Pancreas (tissue), 10 donors: ENCODE results near the gene GRPR. TPM values are rescaled to one million over a fixed set of nuclear protein-coding genes. Genes with fewer than 3 reads are reported as not detected.
A peak's percentile ranks its signal among the peaks of the same experiment; 100 is the strongest.
"Not testable (repeated sequence)": the region's sequence is repeated elsewhere in the genome, so short reads cannot be mapped to it uniquely, and the experiment has no call there.

Experiments used
- ATAC-seq, 4 donors: fragments of 200-7000 bp; cut with Tn5 transposase; one replicate each; pipeline versions ENCODE4 v1.8.0 to v1.9.1; 2020; ENCODE audit warnings: mild to moderate bottlenecking in 4 of 4, moderate library complexity in 4 of 4
- DNase-seq, 6 donors: peaks; one replicate each; pipeline ENCODE4 v3.0.0-alpha.2; 2020
- FAIRE-seq: peaks from 2 replicates; lab custom pipeline; 2012; peaks lifted over from hg19 to GRCh38; lab: Jason Lieb, UNC
- H3K27ac ChIP-seq, 4 donors: fragments of 200-600 bp; sonication (generic); 1 replicate in 3 of 4; 2 replicates in 1 of 4; pipeline versions ENCODE4 v1.5.0 to v1.8.0; 2020
- H3K27me3 ChIP-seq, 4 donors: fragments of 200-600 bp; one replicate each; pipeline ENCODE4 v1.8.0; 2021
- H3K36me3 ChIP-seq, 3 donors: fragments of 200-600 bp; sonication (generic) in 1 of 3; one replicate each; pipeline versions ENCODE4 v1.5.0 to v1.8.0; 2020 to 2021
- H3K4me1 ChIP-seq, 3 donors: fragments of 200-600 bp; one replicate each; pipeline ENCODE4 v1.8.0; 2021
- H3K4me3 ChIP-seq, 4 donors: fragments of 200-600 bp; sonication (generic) in 2 of 4; one replicate each; pipeline versions ENCODE4 v1.5.0 to v1.8.0; 2020 to 2021
- H3K9me3 ChIP-seq, 4 donors: fragments of 200-600 bp; one replicate each; pipeline ENCODE4 v1.8.0; 2021
- WGBS, 2 donors: extraction: QIAGEN DNeasy Blood & Tissue Kit; methylation state at CpG; one replicate each; pipeline ENCODE4 v1.1.7; 2013; 5-methylcytosine and 5-hydroxymethylcytosine counted together
- intact Hi-C, 3 donors: fragments of 100-400 bp; cut with DNase I; formaldehyde crosslinking; loops; one replicate each; pipeline versions ENCODE4 v1.11.1 to v1.14.2; 2022
- polyA plus RNA-seq, 2 donors: library from polyadenylated mRNA; stranded (reverse); fragments of 200-250 nt; gene quantifications; one replicate each; pipeline ENCODE4 v1.2.3, GENCODE V29; 2013
- total RNA-seq, 6 donors: library from RNA; stranded (reverse); fragmentation: NEBNext Ultra II Directional in 4 of 6; extraction: Animal tissue kit (Norgen Biotek cat#: 25700) in 4 of 6; gene quantifications; one replicate each; pipeline versions ENCODE4 v1.2.1 to v1.2.4, GENCODE V29; 2021 to 2023
- TF ChIP-seq, protein P1 (sequence below), 4 donors: fragments of 200-600 bp; sonication (generic) in 3 of 4; IDR thresholded peaks; one replicate each; pipeline versions ENCODE4 v1.5.0 to v1.8.0; 2021; ENCODE audit warnings: antibody characterized with exemption in 4 of 4
- donor health status: healthy with polysubstance abuse.
- donor health status: DM: no; HTN: no; CAD: no; lungs with moderate emphysema.
- donor health status: DM: no; HTN: no; CAD: no.
- donor health status: control.
- donor health status: control.
- donor health status: Bipolar disorder and iron deficiency.
- donor health status: DM: yes; HTN: yes; CAD: no.
- donor health status: DM: no; HTN: no; CAD: no.
- donor health status: DM: no; HTN: no; CAD: no.
- donor health status: DM: yes; HTN: yes; CAD: no.

The GRPR gene
- total and polyA plus RNA-seq, 8 donors = 1.4 to 32.4 (median 8.2) TPM

- Histone ChIP-seq H3K36me3 (no peaks in the 10 kb centered on the region), H3K27me3 (no peaks in the 10 kb centered on the region), H3K4me3 (no peak overlapping the region), H3K9me3 (no peaks in the 10 kb centered on the region), H3K4me1 (peaks cover 0 to 5% (median 0%) of the 10 kb centered on the region in 3 donors), H3K27ac (peak overlapping the region in 1 of 4 donors; percentile 6)
- TF ChIP-seq, protein P1, sequence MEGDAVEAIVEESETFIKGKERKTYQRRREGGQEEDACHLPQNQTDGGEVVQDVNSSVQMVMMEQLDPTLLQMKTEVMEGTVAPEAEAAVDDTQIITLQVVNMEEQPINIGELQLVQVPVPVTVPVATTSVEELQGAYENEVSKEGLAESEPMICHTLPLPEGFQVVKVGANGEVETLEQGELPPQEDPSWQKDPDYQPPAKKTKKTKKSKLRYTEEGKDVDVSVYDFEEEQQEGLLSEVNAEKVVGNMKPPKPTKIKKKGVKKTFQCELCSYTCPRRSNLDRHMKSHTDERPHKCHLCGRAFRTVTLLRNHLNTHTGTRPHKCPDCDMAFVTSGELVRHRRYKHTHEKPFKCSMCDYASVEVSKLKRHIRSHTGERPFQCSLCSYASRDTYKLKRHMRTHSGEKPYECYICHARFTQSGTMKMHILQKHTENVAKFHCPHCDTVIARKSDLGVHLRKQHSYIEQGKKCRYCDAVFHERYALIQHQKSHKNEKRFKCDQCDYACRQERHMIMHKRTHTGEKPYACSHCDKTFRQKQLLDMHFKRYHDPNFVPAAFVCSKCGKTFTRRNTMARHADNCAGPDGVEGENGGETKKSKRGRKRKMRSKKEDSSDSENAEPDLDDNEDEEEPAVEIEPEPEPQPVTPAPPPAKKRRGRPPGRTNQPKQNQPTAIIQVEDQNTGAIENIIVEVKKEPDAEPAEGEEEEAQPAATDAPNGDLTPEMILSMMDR (IDR thresholded peaks at IDR 0.05) = no peak
- WGBS, 2 donors = 8 to 12% methylated on average over 2 of the region's 2 CpGs
- no peak for DNase-seq
- intact Hi-C loops = no loop called here
- no peak for FAIRE-seq
- ATAC-seq = peak; percentile 41 to 83 (median 62)
Observed at GRCh38 chrX:16144420-16144819, 21.1 kb downstream of the GRPR start.

DNA sequence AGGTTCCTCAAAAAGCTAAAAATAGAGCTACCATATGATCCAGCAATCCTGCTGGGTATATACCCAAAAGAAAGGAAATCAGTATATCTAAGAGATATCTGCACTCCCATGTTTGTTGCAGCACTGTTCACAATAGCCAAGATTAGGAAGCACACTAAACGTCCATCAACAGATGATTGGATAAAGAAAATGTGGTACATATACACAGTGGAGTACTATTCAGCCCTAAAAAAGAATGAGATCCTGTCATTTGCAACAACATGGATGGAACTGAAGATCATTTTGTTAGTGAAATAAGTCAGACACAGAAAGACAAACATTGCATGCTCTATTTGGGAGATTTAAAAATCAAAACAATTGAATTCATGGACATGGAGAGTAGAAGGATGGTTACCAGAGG is 21.7 kb downstream of the GRPR start:
- FAIRE-seq = not testable (repeated sequence)

GRCh38 chrX:16145656-16146055 is 22.3 kb downstream of the GRPR start:
- no peak for DNase-seq
- intact Hi-C loops = no loop called here
- H3K4me1 ChIP-seq = peaks cover 0 to 5% (median 0%) of the 10 kb centered on the region in 3 donors
- no peaks in the 10 kb centered on the region for H3K36me3 ChIP-seq
- TF ChIP-seq, protein P1 (IDR thresholded peaks at IDR 0.05) = no peak
- no peak overlapping the region for H3K27ac ChIP-seq
- H3K9me3 ChIP-seq = no peaks in the 10 kb centered on the region
- no peak for ATAC-seq
- H3K4me3 ChIP-seq = no peak overlapping the region
- no peaks in the 10 kb centered on the region for H3K27me3 ChIP-seq
- peak; percentile 45 for FAIRE-seq

More for the DNA sequence above, 21.7 kb downstream of the GRPR start:
- H3K36me3 ChIP-seq, H3K27me3 ChIP-seq, H3K4me3 ChIP-seq, intact Hi-C loops, H3K4me1 ChIP-seq, ATAC-seq, H3K9me3 ChIP-seq, DNase-seq: not testable (repeated sequence)
- WGBS, 2 donors = 38% methylated on average over 1 of the region's 1 CpG
- peak overlapping the region in 1 of 4 donors; percentile 6 for H3K27ac ChIP-seq

GRCh38 chrX:16148896-16149295 is 25.5 kb downstream of the GRPR start:
- Histone ChIP-seq H3K27me3 (no peaks in the 10 kb centered on the region), H3K36me3 (no peaks in the 10 kb centered on the region), H3K4me1 (peaks cover 0 to 5% (median 0%) of the 10 kb centered on the region in 3 donors), H3K4me3 (no peak overlapping the region), H3K9me3 (no peaks in the 10 kb centered on the region), H3K27ac (no peak overlapping the region)
- TF ChIP-seq, protein P1 (IDR thresholded peaks at IDR 0.05) = no peak
- DNase-seq (no peak), ATAC-seq (peak in 2 of 4 donors; percentile 18 to 44), FAIRE-seq (no peak)
- intact Hi-C loops = no loop called here
- WGBS, 2 donors = 53 to 83% methylated on average over 3 of the region's 3 CpGs

GRCh38 chrX:16155581-16156096 is 32.3 kb downstream of the GRPR start:
- Histone ChIP-seq H3K27me3 (peaks cover 0 to 4% (median 0%) of the 10 kb centered on the region in 4 donors), H3K36me3 (no peaks in the 10 kb centered on the region), H3K4me3 (no peak overlapping the region), H3K9me3 (no peaks in the 10 kb centered on the region), H3K27ac (no peak overlapping the region), H3K4me1 (no peaks in the 10 kb centered on the region)
- no peak for ATAC-seq
- FAIRE-seq = no peak
- TF ChIP-seq, protein P1 (IDR thresholded peaks at IDR 0.05) = no peak
- WGBS, 2 donors = 33 to 39% methylated on average over 5 of the region's 5 CpGs
- intact Hi-C loops = no loop called here
- no peak for DNase-seq
